ENCODE results near the gene KLHL17. TPM values are rescaled to one million over a fixed set of nuclear protein-coding genes. Genes with fewer than 3 reads are reported as not detected.

The KLHL17 gene
- total and polyA plus RNA-seq, 10 of the 15 experiments (the other 5 are each of a cell fraction or from before 2014, with no cell fraction given), result 0.03 to 30.6 (median 5.3) TPM

- BruUV-seq (replicated peaks), result no TSS peak
- H3K9ac ChIP-seq (ENCODE audit: control insufficient read depth, insufficient read depth, low read length), result no peak overlapping the region
- TF ChIP-seq CREB1 (IDR thresholded peaks at IDR 0.05; ENCODE audit: low read depth) (no peak), KAT2A (conservative IDR thresholded peaks at IDR 0.05; ENCODE audit: control insufficient read depth, low read depth, low read length) (no peak)
- CTCF ChIA-PET, result interaction anchor here (1.0 kb wide), 1 partner anchor 119 kb away, joined by 3 read pairs; no protein-coding TSS in a partner anchor
- H3K27ac ChIP-seq (ENCODE audit: control insufficient read depth, insufficient read depth), result no peak overlapping the region
- H3K4me1 ChIP-seq (ENCODE audit: control insufficient read depth, insufficient read depth, low read length), result no peaks in the 10 kb centered on the region
- no peaks in the 10 kb centered on the region for H3K79me2 ChIP-seq (ENCODE audit: control insufficient read depth, insufficient read depth, low read length)
- FAIRE-seq, result no peak
- H3K9me3 ChIP-seq (replicated peaks; ENCODE audit: control insufficient read depth, insufficient read depth, low read length), result no peaks in the 10 kb centered on the region
- SMC1A ChIA-PET (ENCODE audit: uncharacterized antibody, unreplicated experiment), result no interaction called here
- H3K27me3 ChIP-seq (replicated peaks in 1 of 2; ENCODE audit: control insufficient read depth in 2 of 2, insufficient read depth in 2 of 2, low read length in 1 of 2), result no peaks in the 10 kb centered on the region; a peak in 3 of 4 replicates
- no peaks in the 10 kb centered on the region for H3K36me3 ChIP-seq (ENCODE audit: control insufficient read depth in 2 of 2, insufficient read depth in 2 of 2, low read length in 1 of 2)
- ATAC-seq, result no peak
- no peak overlapping the region for H3K4me2 ChIP-seq (ENCODE audit: control insufficient read depth, insufficient read depth)
- DNase-seq (ENCODE audit: low read depth, low spot score), result no peak
- no peak overlapping the region for H3K4me3 ChIP-seq
- H4K20me1 ChIP-seq (ENCODE audit: control insufficient read depth, insufficient read depth), result no peaks in the 10 kb centered on the region; the same call in 1 of the 2 replicates
- no peak overlapping the region for H2AFZ ChIP-seq (ENCODE audit: control insufficient read depth, low read depth, low read length)
- POLR2A ChIA-PET, result interaction anchor here (0.8 kb wide), 1 partner anchor 29 kb away, joined by 5 read pairs; no protein-coding TSS in a partner anchor
- in situ Hi-C loops (cut with MboI) (no loop called here), intact Hi-C loops (cut with micrococcal nuclease; ENCODE audit: unreplicated experiment) (no loop called here)
- RAD21 ChIA-PET (ENCODE audit: unreplicated experiment), result no interaction called here
- WGBS (ENCODE audit: insufficient coverage, insufficient replicate concordance, low lambda C conversion rate, missing lambda C conversion rate), result 46% methylated on average over 19 of the region's 21 CpGs
Measured at GRCh38 chr1:914131-914890, 46.1 kb upstream of the KLHL17 start.

GRCh38 chr1:914891-915280, 45.5 kb upstream of the KLHL17 start:
- ChIA-PET SMC1A (ENCODE audit: uncharacterized antibody, unreplicated experiment) (no interaction called here), CTCF (interaction anchor here (1.0 kb wide), 1 partner anchor 118 kb away, joined by 3 read pairs; no protein-coding TSS in a partner anchor), POLR2A (interaction anchor here (0.8 kb wide), 1 partner anchor 29 kb away, joined by 5 read pairs; no protein-coding TSS in a partner anchor), RAD21 (ENCODE audit: unreplicated experiment) (no interaction called here)
- Histone ChIP-seq H3K27me3 (replicated peaks in 1 of 2; ENCODE audit: control insufficient read depth in 2 of 2, insufficient read depth in 2 of 2, low read length in 1 of 2) (peaks cover 0 to under 1% of the 10 kb centered on the region in 2 experiments; a peak in 3 of 4 replicates), H3K9me3 (replicated peaks; ENCODE audit: control insufficient read depth, insufficient read depth, low read length) (no peaks in the 10 kb centered on the region), H3K4me1 (ENCODE audit: control insufficient read depth, insufficient read depth, low read length) (no peaks in the 10 kb centered on the region), H3K36me3 (ENCODE audit: control insufficient read depth in 2 of 2, insufficient read depth in 2 of 2, low read length in 1 of 2) (no peaks in the 10 kb centered on the region), H3K79me2 (ENCODE audit: control insufficient read depth, insufficient read depth, low read length) (no peaks in the 10 kb centered on the region), H3K4me3 (no peak overlapping the region), H2AFZ (ENCODE audit: control insufficient read depth, low read depth, low read length) (no peak overlapping the region), H3K9ac (ENCODE audit: control insufficient read depth, insufficient read depth, low read length) (no peak overlapping the region), H3K4me2 (ENCODE audit: control insufficient read depth, insufficient read depth) (no peak overlapping the region), H3K27ac (ENCODE audit: control insufficient read depth, insufficient read depth) (no peak overlapping the region), H4K20me1 (ENCODE audit: control insufficient read depth, insufficient read depth) (no peaks in the 10 kb centered on the region; the same call in 1 of the 2 replicates)
- intact Hi-C loops (cut with micrococcal nuclease; ENCODE audit: unreplicated experiment) (no loop called here), in situ Hi-C loops (cut with MboI) (no loop called here)
- no peak for FAIRE-seq
- no peak for ATAC-seq
- WGBS (ENCODE audit: insufficient coverage, insufficient replicate concordance, low lambda C conversion rate, missing lambda C conversion rate), result 30% methylated on average over 4 of the region's 6 CpGs
- no TSS peak for BruUV-seq (replicated peaks)
- DNase-seq (ENCODE audit: low read depth, low spot score), result no peak
- TF ChIP-seq ZNF687 (IDR thresholded peaks at IDR 0.05), result no peak
- TF ChIP-seq CHD1 (IDR thresholded peaks at IDR 0.05; ENCODE audit: low read depth, low read length), result no peak
- no peak for TF ChIP-seq IRF4 (IDR thresholded peaks at IDR 0.05; ENCODE audit: low read depth, low read length)
- TF ChIP-seq MAX (IDR thresholded peaks at IDR 0.05; ENCODE audit: low read depth, low read length), result no peak
- no peak for TF ChIP-seq EP300 (IDR thresholded peaks at IDR 0.05; ENCODE audit: borderline replicate concordance in 1 of 2, control insufficient read depth in 1 of 2, low read depth in 2 of 2, low read length in 2 of 2)
- TF ChIP-seq RELB (IDR thresholded peaks at IDR 0.05; ENCODE audit: low read depth), result no peak
- no peak for TF ChIP-seq ESRRA (IDR thresholded peaks at IDR 0.05; ENCODE audit: low read length)
- TF ChIP-seq MEF2A (IDR thresholded peaks at IDR 0.05; ENCODE audit: insufficient read depth, low read depth, low read length), result no peak
